Retinal pigment epithelial cell (primary cell): ENCODE data around the gene GYPC.

Experiments
- DNase-seq: peaks from one replicate; pipeline ENCODE4 v3.0.0-alpha.2; 2010; ENCODE audit warnings: low read depth
- H3K4me3 ChIP-seq: 2 replicates; pipeline ENCODE4 v1.5.1; 2011; ENCODE audit warnings: mild to moderate bottlenecking, low read length, control low read depth, moderate library complexity
- CTCF ChIP-seq: conservative IDR thresholded peaks from 2 replicates; pipeline ENCODE4 v1.5.1; 2011; ENCODE audit warnings: low read depth, low read length, control low read depth, inconsistent platforms

The GYPC gene

GRCh38 chr2:126699018-126699417, 43.1 kb downstream of the GYPC start:
- TF ChIP-seq CTCF: no peak

GRCh38 chr2:126699716-126700581, 44.0 kb downstream of the GYPC start:
- TF ChIP-seq CTCF: no peak
- no peak for DNase-seq
- no peak overlapping the region for H3K4me3 ChIP-seq

More at GRCh38 chr2:126699018-126699417, 43.1 kb downstream of the GYPC start:
- DNase-seq: no peak
- H3K4me3 ChIP-seq: no peak overlapping the region

- DNase-seq: no peak
- H3K4me3 ChIP-seq: no peak overlapping the region
- TF ChIP-seq CTCF: no peak
These were observed 44.7 kb downstream of the GYPC start for GRCh38 chr2:126700677-126701076.

- no peak for DNase-seq
- no peak overlapping the region for H3K4me3 ChIP-seq
- no peak for TF ChIP-seq CTCF
These were observed 47.4 kb downstream of the GYPC start for GRCh38 chr2:126703311-126703710.

- no peak overlapping the region for H3K4me3 ChIP-seq
- TF ChIP-seq CTCF: no peak
- no peak for DNase-seq
These were observed 48.6 kb downstream of the GYPC start for GRCh38 chr2:126704434-126705160.

- H3K4me3 ChIP-seq: no peak overlapping the region
- DNase-seq: no peak
- TF ChIP-seq CTCF: no peak
These were observed 51.2 kb downstream of the GYPC start for GRCh38 chr2:126707191-126707590.
